Skeletal muscle tissue (tissue), 4 donors: ENCODE data around the gene ICA1. TPM values are rescaled to one million over a fixed set of nuclear protein-coding genes. Genes with fewer than 3 reads are reported as not detected.
"Not testable (repeated sequence)": the region's sequence is repeated elsewhere in the genome, so short reads cannot be mapped to it uniquely, and the experiment has no call there.

ENCODE experiments used
- H3K27ac ChIP-seq: one replicate; pipeline ENCODE4 v1.7.0; 2013; ENCODE audit warnings: mild to moderate bottlenecking, low read depth, low read length, inconsistent platforms
- H3K27me3 ChIP-seq, 3 donors: one replicate each; pipeline ENCODE4 v1.7.0; 2013; ENCODE audit warnings: low read length in 3 of 3; ENCODE audit not compliant: control insufficient read depth in 3 of 3, insufficient read depth in 3 of 3
- H3K36me3 ChIP-seq, 3 donors: one replicate each; pipeline ENCODE4 v1.7.0; 2013; ENCODE audit warnings: low read length in 3 of 3; ENCODE audit not compliant: control insufficient read depth in 3 of 3, insufficient read depth in 3 of 3
- H3K4me1 ChIP-seq, 3 donors: one replicate each; pipeline ENCODE4 v1.7.0; 2013; ENCODE audit warnings: low read length in 3 of 3, mild to moderate bottlenecking in 3 of 3; ENCODE audit not compliant: control insufficient read depth in 3 of 3, insufficient read depth in 3 of 3
- H3K4me3 ChIP-seq, 3 donors: one replicate each; pipeline ENCODE4 v1.7.0; 2013; ENCODE audit warnings: low read length in 3 of 3
- H3K9ac ChIP-seq, 3 donors: one replicate each; pipeline ENCODE4 v1.7.0; 2013; ENCODE audit warnings: low read length in 3 of 3, mild to moderate bottlenecking in 3 of 3, moderate library complexity in 2 of 3, low read depth in 1 of 3
- H3K9me3 ChIP-seq, 3 donors: one replicate each; pipeline ENCODE4 v1.7.0; 2013; ENCODE audit warnings: low read length in 3 of 3; ENCODE audit not compliant: control insufficient read depth in 3 of 3
- total RNA-seq: library from RNA; depleted of rRNA; stranded (reverse); fragments of >200 nt; gene quantifications from one replicate; pipeline ENCODE4 v1.2.3, GENCODE V29; 2014
- donor health status: Osteomylitis.

Gene ICA1
- total RNA-seq, 1 donor from 2014 or later = 8.9 TPM

GRCh38 chr7:8112685-8113084 is 149.3 kb downstream of the ICA1 start:
- H3K36me3 ChIP-seq = no peaks in the 10 kb centered on the region
- H3K4me1 ChIP-seq = no peaks in the 10 kb centered on the region
- H3K4me3 ChIP-seq = no peak overlapping the region
- no peaks in the 10 kb centered on the region for H3K9me3 ChIP-seq
- H3K27me3 ChIP-seq = no peaks in the 10 kb centered on the region
- no peak overlapping the region for H3K27ac ChIP-seq
- H3K9ac ChIP-seq = no peak overlapping the region

- H3K4me1 ChIP-seq = no peaks in the 10 kb centered on the region
- no peaks in the 10 kb centered on the region for H3K9me3 ChIP-seq
- H3K9ac ChIP-seq = no peak overlapping the region
- H3K4me3 ChIP-seq = no peak overlapping the region
- H3K27ac ChIP-seq = no peak overlapping the region
- no peaks in the 10 kb centered on the region for H3K36me3 ChIP-seq
- H3K27me3 ChIP-seq = no peaks in the 10 kb centered on the region
Observed at GRCh38 chr7:8111282-8111960, 150.5 kb downstream of the ICA1 start.

- Histone ChIP-seq H3K27me3 (no peaks in the 10 kb centered on the region), H3K4me1 (no peaks in the 10 kb centered on the region), H3K9me3 (no peaks in the 10 kb centered on the region), H3K9ac (no peak overlapping the region), H3K36me3 (no peaks in the 10 kb centered on the region), H3K27ac (no peak overlapping the region), H3K4me3 (no peak overlapping the region)
Observed at GRCh38 chr7:8109196-8110022, 152.6 kb downstream of the ICA1 start.

GRCh38 chr7:8105449-8106095 is 156.4 kb downstream of the ICA1 start:
- H3K9ac ChIP-seq = no peak overlapping the region
- no peak overlapping the region for H3K27ac ChIP-seq
- no peaks in the 10 kb centered on the region for H3K36me3 ChIP-seq
- H3K27me3 ChIP-seq = no peaks in the 10 kb centered on the region
- no peak overlapping the region for H3K4me3 ChIP-seq
- no peaks in the 10 kb centered on the region for H3K9me3 ChIP-seq
- no peaks in the 10 kb centered on the region for H3K4me1 ChIP-seq

GRCh38 chr7:8103282-8103681 is 158.7 kb downstream of the ICA1 start:
- no peak overlapping the region for H3K27ac ChIP-seq
- no peaks in the 10 kb centered on the region for H3K4me1 ChIP-seq
- H3K4me3 ChIP-seq = no peak overlapping the region
- no peaks in the 10 kb centered on the region for H3K36me3 ChIP-seq
- no peaks in the 10 kb centered on the region for H3K27me3 ChIP-seq
- H3K9ac ChIP-seq = no peak overlapping the region
- no peaks in the 10 kb centered on the region for H3K9me3 ChIP-seq

- H3K4me1 ChIP-seq, H3K4me3 ChIP-seq, H3K9me3 ChIP-seq, H3K27ac ChIP-seq, H3K36me3 ChIP-seq, H3K27me3 ChIP-seq, H3K9ac ChIP-seq: not testable (repeated sequence)
Observed at GRCh38 chr7:8101292-8101691, 160.7 kb downstream of the ICA1 start.

GRCh38 chr7:8094164-8095140 is 167.5 kb downstream of the ICA1 start:
- Histone ChIP-seq H3K4me1 (peaks cover 3 to 7% (median 6%) of the 10 kb centered on the region in 3 donors), H3K9me3 (no peaks in the 10 kb centered on the region), H3K9ac (no peak overlapping the region), H3K36me3 (no peaks in the 10 kb centered on the region), H3K4me3 (no peak overlapping the region), H3K27me3 (no peaks in the 10 kb centered on the region), H3K27ac (no peak overlapping the region)

- H3K4me1 ChIP-seq = peaks cover 3 to 7% (median 6%) of the 10 kb centered on the region in 3 donors
- H3K9me3 ChIP-seq = no peaks in the 10 kb centered on the region
- no peak overlapping the region for H3K9ac ChIP-seq
- peaks cover 0 to 2% (median 0%) of the 10 kb centered on the region in 3 donors for H3K36me3 ChIP-seq
- no peak overlapping the region for H3K27ac ChIP-seq
- H3K27me3 ChIP-seq = no peaks in the 10 kb centered on the region
- H3K4me3 ChIP-seq = no peak overlapping the region
Observed at GRCh38 chr7:8092140-8092539, 169.8 kb downstream of the ICA1 start.

GRCh38 chr7:8089036-8089780 is 172.8 kb downstream of the ICA1 start:
- peaks cover 0 to 11% (median 3%) of the 10 kb centered on the region in 3 donors for H3K36me3 ChIP-seq
- no peak overlapping the region for H3K27ac ChIP-seq
- no peak overlapping the region for H3K4me3 ChIP-seq
- H3K9ac ChIP-seq = no peak overlapping the region
- peaks cover 3 to 7% (median 6%) of the 10 kb centered on the region in 3 donors for H3K4me1 ChIP-seq
- no peaks in the 10 kb centered on the region for H3K27me3 ChIP-seq
- H3K9me3 ChIP-seq = no peaks in the 10 kb centered on the region
